Middle frontal gyrus (tissue), 1 donor: ENCODE measurements around the gene EPB41L3.

ENCODE experiments used
- DNase-seq: peaks from one replicate; pipeline ENCODE4 v3.0.0-alpha.2; 2015; ENCODE audit warnings: low spot score; ENCODE audit errors: extremely low spot score

The EPB41L3 gene

DNA sequence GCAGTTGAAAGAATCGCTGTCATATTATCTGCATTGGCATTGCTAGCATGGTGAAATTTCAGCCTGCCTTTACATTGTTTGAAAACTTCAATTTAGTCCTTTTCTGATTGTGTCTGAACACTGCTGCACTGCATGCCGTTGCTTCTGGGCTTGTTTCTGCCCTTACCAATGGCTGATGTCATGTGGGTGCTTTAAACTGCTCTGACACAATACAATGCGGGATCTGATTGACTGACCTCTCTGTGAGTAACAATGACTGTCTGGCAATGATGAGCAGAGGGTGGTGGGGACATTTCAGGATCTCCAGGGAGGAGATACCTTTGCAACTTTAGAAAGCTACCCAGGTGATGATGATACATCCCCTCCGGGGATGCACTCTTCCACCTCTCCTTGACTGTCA, 128.8 kb downstream of the EPB41L3 start:
- no peak for DNase-seq

DNA sequence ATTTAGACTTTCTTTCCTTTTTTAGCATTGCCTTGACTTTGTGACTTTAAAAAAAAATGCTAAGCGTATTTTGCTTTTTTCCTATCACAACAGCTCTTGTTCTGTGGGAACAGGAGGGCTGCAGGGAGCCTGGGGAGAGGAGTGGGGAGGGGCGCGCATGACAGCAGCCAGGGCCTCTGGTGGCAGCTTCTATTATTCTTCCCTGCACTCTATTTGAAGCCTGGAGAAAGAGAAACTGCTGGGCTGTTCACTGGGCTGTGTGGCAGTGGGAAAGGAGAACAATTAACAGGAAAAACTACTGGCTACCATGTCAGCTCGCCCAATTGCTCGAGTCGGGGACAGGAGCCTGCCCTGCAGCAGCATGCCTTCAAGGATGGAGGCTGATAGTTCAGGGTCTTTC, 129.3 kb downstream of the EPB41L3 start:
- DNase-seq: no peak

- DNase-seq: no peak
Measured at GRCh38 chr18:5413447-5413846, 130.3 kb downstream of the EPB41L3 start.

GRCh38 chr18:5410582-5410981, 133.2 kb downstream of the EPB41L3 start:
- DNase-seq: no peak

GRCh38 chr18:5398269-5398668, 145.5 kb downstream of the EPB41L3 start:
- no peak for DNase-seq

GRCh38 chr18:5397102-5397501, 146.7 kb downstream of the EPB41L3 start:
- no peak for DNase-seq

GRCh38 chr18:5395860-5396448, 147.8 kb downstream of the EPB41L3 start:
- no peak for DNase-seq

- DNase-seq: no peak
Measured at GRCh38 chr18:5393779-5394178, 150.0 kb downstream of the EPB41L3 start.

- no peak for DNase-seq
Measured at GRCh38 chr18:5391409-5391808, 152.4 kb downstream of the EPB41L3 start.

GRCh38 chr18:5389356-5389755, 154.4 kb downstream of the EPB41L3 start:
- no peak for DNase-seq

DNA sequence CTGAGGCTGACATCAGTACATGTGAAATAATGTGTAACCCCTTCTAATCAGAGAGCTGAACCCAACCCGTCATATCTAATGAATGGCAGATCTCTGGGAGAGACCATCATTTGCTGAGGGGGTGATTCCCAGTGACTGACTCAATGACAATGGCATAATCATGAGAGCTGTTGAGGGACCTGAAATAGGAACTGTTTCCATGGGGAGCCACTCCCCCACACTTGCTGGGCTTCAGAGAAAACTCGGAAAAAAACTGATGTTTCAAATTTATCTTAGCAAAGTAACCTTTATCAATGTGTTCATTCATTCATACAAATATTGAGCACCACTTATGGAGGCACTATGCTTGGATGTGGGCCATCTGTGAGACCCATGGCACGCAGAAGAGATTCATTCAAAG, 154.9 kb downstream of the EPB41L3 start:
- DNase-seq: no peak

- DNase-seq: no peak
Measured at GRCh38 chr18:5380586-5380985, 163.2 kb downstream of the EPB41L3 start.

- DNase-seq: peak; percentile 20
Measured at GRCh38 chr18:5376986-5377385, 166.8 kb downstream of the EPB41L3 start.

DNA sequence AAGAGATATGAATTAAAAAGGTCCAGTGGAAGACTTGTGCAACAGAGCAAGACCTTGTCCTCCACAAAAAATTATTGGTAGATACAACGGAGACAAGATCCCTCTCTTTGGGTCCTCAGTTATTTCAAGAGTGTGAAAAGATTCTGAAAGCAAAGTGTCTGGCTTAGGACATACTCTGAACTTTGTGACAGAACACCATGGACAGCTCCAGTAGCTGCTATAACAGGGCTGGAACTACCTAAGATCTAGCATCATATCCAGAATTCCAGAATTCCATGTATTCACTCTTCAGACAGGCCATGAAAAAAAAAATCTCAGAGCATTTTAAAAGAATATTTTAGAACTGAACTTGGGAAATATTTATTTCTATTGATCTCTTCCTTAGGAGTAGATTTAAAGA, 173.5 kb downstream of the EPB41L3 start:
- no peak for DNase-seq

GRCh38 chr18:5369513-5369912, 174.3 kb downstream of the EPB41L3 start:
- DNase-seq: no peak

GRCh38 chr18:5365443-5365842, 178.4 kb downstream of the EPB41L3 start:
- no peak for DNase-seq

GRCh38 chr18:5350636-5351035, 193.2 kb downstream of the EPB41L3 start:
- DNase-seq: no peak
